HG03432 (cell line): ENCODE results near the gene HDAC8.
"Not testable (repeated sequence)": the region's sequence is repeated elsewhere in the genome, so short reads cannot be mapped to it uniquely, and the experiment has no call there.

Source experiments
- ATAC-seq: cut with Tn5 transposase; IDR thresholded peaks from one replicate; pipeline ENCODE4 v1.9.1; 2021; ENCODE audit warnings: mild to moderate bottlenecking, moderate library complexity; ENCODE audit not compliant: unreplicated experiment

The HDAC8 gene

DNA sequence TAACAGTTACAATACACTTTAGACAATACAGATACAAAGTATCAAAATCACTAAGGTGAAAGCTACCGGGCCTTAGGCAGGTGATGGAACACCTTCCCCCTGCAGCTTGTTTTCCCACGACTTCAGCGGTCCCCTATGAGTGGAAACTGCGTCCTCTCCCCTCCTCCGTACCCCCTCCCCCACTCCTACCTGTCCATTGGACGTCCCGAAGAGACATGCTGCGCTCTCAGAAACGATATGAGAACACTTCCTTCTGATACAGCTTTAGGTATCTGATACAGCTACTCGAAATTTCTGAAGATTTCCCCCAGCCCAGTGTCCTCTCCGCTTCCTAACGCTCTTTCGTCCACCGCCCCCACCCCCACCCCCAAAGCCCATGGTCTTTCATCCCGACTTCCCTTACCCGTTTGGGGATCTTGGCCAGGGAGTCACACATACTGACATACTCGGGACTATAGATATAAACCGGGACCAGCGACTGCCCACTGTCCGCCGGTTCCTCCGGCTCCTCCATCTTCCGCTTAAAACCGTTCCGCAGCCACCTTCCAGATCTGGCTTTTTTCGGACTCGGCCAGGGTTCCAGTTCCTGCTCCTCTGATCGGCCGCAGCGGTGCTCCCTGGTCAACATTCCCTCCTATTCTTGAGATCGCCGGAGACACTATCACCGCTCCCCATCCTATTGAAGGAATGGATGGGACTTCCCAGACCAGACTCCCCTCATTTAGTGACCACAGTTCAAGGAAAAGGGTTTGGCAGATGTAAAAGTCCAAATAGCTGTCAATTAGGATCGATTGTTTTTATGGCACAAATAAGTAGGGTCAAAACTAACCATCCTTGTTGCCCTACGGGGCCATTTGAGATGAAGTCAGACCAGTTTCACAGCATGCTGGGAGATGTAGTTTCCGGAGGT lies at the start of gene HDAC8:
TSS of gene HDAC8 (minus strand) at position 596 of the 910 bp plus-strand sequence. CDS start at position 514, 82 bp downstream.
- ATAC-seq = peak; percentile 97

DNA sequence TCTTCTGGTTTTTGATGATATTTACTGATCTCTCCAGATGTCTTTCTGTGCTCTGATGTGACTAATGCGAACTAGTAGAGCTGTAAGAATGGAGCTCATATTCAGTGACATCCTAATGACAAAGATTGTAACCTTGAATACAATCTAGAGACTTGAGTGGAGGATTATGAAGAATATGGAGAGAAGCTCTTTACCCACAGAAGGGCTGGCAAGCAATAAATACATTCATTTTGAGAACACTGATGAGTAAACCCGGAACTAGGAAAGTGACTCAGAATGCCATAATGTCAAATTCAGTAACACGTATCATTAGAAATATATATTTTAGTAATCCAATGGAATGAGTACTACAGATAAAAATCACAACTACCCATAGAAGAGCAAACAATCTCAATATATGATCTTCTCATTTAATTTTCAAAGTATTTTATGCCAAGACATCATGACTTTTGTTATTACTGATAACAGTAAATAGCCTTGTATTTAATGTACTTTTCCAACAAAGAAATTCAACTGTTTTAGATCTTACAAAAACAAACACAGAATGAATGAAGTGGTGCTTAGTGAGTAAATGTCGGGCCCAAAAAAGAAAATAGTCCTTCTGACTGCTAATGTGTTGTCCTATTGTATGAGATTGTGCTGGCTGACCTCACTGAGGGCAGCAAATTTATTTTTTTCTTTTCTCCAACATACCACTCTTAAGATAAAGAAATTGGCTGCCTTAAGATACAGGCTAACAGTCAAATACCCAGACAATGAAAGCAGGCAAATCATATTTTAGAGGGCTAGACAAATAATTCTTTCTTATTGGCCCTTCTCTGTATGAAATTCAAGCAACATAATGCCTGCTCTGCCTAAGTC lies 49.2 kb upstream of the HDAC8 start:
- peak; percentile 96 for ATAC-seq

DNA sequence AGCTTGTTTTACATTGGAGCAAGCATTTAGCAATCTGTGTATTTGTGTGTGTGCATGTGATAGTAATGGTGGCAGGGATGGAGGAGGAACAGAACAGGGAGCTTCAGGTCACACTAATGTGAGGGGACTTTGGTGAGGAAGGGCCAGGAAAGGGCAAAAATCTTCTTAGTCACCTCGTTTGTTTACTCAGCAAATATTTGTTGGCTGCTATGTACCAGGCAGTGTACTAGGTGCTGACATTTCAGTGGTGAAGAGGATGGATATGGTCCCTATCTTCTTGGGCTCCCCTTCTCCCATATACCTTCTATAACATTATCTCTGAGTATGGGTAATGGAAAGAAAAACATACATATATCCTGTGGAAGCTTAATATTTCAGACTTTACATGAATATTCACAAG lies 48.5 kb upstream of the HDAC8 start:
- no peak for ATAC-seq

DNA sequence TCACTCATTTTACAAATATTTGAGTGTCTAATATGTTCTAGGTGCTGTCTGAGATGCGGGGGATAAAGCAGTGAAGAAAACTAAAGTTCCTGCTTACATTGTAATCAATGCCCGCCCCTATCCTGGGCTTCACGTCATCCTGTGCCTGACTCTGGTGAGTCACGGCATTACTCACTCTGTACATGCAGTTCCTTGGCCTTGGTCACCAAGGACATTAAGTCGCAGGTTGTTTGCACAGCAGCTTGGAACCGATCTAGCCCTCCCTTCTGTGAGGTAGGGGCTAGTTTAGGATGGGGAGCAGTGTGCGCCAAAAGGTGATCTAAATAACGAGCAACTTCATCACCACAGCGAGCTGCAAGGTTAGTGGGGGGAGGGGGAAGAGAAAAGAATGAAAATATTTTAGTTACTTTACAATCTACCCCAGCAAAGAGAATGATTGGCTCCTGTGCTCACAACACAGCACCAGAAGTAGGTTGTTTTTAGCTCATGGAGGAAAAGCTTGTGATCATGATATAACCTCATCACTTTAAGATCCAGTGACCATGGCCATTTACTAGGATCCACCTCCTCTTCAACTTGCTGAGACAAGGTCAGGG lies 48.0 kb upstream of the HDAC8 start:
- no peak for ATAC-seq

DNA sequence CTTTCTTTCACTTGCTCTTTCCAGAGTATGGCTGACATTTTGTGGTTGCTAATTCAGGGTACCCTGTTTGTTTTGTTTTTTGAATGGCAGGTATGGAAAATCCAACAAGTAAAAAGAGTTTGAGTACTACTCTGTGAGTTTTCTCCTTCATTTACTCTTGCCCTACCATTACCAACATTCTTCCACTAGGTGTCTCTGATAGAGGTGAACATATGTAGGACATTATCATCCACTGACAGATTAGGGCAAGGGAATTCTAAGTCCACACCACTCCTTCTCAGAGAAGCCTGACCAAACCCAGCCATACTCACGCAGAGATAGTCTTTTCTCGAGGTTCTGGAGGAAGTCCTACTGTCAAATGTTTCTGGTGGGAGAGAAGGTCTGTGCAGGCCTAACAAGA lies 36.7 kb upstream of the HDAC8 start:
- ATAC-seq = no peak

DNA sequence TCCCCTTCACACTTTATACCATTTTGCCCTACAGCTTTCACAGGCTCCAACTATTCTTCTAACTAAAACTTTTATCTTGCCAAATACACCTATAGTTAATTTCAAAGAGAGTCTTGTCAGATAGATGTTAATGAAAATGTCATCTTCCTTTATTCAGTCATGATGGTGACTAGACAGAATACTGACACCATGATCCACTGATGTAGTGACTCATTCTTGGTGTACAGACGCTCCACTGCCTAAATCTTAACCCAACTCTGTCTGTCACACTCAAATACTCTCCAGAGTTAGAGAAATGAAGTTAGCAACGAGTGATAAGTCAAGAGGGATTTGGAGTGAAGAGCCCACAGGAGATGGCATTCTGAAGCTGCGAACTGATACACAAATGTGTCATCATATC lies 32.1 kb upstream of the HDAC8 start:
- no peak for ATAC-seq

DNA sequence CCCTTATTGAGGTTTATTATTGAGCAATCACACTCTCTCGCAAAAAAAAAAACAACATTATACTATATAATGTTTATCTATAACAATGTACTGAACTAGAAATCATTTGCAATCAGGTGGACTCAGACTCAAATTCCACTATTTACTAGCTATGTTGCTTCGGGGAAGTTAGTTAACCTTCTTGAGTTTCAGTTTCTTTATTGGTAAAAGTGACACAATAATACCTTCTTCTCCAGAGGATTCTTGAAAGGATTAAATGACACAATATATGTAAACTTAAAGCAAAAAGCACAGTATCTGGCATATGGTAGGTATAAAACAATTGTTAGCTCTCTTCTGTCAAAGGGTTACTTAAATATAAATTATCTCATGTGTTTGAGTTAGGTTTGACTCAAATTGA lies 31.5 kb upstream of the HDAC8 start:
- ATAC-seq = peak; percentile 82

DNA sequence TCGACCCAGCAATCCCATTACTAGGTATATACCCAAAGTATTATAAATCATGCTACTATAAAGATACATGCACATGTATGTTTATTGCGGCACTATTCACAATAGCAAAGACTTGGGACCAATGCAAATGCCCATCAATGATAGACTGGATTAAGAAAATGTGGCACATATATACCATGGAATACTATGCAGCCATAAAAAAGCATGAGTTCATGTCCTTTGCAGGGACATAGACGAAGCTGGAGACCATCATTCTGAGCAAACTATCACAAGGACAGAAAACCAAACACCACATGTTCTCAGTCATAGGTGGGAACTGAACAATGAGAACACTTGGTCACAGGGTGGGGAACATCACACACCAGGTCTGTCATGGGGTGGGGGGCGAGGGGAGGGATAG lies 18.4 kb upstream of the HDAC8 start:
- ATAC-seq = not testable (repeated sequence)

DNA sequence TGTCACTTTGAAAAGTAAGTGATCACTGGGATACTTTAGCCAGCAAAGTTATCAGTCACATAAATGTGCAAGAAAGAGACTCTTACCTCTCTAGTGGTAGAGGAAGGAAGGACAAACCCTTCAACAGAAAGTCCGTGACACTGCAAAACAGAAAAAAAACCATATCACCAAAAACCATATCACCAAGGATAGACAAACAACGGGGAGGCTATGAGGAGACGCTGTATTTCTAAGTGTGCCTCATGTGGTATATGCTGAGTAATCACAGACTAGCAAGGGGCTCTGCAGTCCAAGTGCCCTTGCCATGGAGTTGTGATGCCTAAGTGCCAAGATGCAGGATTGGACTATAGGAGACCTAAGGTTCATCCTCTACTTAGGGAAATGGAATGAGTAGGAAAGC lies 11.5 kb upstream of the HDAC8 start:
- no peak for ATAC-seq

DNA sequence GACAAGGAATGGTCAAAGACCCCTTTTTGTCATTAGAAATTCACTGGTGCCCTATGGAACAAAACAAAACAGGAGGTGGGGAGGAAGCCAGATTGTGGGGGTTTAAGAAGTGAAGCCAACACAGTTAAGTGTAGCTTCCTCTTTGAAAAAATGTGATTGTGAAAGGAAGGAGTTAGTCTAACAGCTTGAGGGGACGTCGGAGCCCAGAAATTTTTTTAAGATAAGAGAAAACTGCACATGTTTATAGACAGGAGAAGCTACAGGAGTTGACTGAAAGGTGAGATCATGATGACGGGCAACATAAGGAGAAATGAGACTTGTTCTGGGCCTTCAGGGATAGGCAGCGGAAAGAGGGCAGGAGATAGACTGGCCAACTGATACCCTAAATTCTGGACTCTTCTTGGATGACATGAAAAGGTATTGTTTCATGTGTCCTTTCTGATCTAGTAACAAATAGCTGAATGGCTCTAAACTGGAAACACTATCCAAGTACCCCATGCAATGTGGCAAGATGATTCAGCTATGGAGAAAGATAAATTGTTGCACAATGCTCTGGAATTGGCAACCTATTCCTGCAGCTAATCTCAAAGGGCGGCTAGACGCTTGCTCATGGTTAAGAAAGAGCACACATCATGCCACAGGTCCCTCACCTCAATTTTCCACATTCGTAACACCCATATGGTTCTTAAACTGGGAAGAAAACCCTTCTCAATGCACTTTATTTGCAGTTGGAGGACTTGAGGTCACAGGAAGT lies 3.7 kb upstream of the HDAC8 start:
- no peak for ATAC-seq

DNA sequence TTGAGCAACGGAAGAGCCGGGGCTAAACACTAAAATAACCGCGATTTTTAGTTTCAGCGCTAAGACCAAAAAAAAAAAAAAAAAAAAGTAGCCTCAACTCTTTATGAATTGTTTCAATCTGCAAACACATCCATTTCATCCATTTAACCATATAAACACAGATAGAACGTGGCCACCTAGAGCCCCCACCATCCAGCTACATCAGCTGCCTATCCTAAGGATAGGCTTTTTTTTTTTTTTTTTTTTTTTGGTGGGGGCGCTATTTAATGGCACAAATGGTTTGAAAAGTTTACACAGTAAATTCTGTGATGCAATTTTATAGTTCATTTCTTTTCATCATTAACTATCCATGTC lies 492 bp upstream of the HDAC8 start:
- ATAC-seq = peak; percentile 37

DNA sequence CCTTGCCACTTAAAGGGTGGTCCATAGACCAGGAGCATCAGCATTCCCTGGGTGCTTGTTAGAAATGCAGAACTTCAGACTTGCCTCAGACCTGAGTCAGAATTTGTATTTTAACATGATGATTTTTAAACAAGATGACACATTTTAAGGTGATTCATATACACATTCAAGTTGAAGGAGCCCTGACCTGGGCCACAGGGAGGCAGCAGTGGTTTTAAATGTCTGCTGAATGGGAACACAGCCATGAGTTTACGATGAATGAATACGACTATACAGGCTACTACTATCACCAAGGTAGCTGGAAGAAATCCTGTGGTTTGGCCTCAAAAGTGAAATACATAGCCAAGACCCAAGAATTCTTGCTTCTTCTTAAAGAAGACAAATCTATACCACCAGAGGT lies 2.9 kb downstream of the HDAC8 start:
- ATAC-seq = no peak

DNA sequence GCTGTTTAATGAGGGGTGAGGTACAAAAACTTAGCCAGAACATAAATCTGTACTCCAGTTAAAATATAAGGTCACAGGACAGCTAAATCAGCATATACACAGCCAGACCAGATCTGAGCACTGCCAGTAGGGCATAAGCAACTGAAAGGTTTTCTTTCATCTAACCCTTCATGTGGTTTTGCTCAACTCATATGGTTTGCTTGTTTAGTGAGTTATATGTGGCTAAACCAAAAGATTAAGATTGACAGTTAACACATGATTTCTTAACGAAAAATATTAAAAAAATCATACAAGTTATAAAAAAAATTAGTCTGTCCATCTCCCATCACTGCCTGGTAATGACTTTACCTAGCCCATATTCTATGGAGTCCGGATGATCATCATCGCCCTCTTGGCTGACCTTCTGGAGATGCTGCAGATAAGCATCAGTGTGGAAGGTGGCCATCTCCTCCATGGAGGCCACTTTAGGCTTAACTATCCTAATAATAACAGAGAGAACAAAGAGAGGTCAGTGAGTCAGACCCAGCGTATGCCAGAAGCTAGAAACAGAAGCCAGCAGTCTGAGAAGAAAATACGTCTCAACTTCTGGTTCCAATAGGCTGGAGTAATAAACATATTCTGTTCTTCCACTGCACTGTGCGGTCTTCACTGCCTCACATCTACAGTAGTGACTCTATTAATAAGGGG lies 4.1 kb downstream of the HDAC8 start:
- no peak for ATAC-seq

DNA sequence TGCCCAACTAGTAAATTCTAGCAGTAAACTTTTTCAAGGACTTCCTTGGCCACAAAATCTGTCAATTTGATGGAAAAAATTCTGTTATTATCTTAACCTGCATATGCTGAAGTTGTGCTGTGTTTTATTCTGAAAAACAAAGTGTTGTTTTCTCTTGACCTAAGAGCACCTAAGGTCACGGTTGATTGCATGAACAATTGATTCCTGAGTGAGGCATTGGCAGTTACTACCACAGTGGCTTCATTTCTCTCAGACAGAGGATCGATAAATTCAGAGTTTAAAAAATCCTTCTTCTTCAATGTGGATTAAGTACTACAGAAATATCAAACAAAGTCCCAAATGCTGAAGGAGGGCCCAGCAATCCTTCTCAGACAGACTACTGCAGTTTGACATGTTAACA lies 6.2 kb downstream of the HDAC8 start:
- no peak for ATAC-seq

DNA sequence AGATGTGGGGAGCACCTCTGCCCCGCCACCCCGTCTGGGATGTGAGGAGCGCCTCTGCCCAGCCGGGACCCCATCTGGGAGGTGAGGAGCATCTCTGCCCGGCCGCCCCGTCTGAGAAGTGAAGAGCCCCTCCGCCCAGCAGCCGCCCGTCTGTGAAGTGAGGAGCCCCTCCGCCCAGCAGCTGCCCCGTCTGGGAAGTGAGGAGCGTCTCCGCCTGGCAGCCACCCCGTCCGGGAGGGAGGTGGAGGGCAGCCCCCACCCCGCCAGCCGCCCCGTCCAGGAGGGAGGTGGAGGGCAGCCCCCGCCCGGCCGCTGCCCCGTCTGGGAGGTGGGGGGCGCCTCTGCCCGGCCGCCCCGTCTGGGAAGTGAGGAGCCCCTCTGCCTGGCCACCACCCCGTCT lies 13.0 kb downstream of the HDAC8 start:
- not testable (repeated sequence) for ATAC-seq

DNA sequence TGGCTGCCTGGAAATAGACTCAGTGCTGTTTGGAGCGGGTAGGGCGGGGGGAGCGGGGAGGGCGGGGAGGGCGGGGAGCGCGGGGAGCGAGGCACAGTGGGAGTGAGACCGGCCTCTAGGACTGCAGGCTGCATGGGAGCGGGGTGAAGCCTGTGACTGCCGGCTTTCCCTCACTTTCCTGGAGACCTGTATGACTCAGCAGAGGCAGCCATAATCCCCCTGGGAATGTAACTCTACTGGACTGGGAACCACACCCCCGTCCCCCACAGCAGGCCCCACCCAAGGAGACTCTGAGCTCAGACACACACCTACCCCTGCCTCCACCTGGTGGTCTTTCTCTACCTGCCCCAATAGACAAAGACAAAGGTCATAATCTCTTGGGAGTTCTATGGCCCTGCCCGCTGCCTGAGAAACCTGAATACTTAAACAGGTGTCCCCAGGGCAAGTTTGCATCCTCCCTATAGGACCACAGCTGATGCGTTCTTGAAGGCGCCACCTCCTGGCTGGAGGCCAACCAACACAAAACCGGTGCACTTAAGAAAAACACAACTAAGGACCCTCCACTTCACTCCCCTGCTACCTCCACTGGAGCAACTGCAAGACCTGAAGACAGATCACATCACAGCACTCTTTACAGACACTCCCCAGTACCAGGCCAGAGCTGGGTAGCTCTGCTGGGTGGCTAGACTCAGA lies 18.0 kb downstream of the HDAC8 start:
- no peak for ATAC-seq

DNA sequence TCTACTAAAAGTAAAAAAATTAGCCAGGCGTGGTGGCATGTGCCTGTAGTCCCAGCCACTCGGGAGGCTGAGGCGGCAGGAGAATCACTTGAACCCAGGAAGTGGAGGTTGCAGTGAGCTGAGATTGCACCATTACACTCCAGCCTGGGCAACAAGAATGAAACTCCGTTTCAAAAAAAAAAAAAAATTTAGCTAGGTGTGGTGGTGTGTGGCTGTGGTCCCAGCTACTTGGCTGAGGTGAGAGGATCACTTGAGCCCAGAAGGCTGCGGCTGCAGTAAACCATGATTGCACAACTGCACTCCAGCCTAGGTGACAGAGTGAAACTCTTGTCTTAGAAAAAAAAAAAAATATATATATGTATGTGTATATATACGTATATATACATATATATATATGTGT lies 20.2 kb downstream of the HDAC8 start:
- ATAC-seq = not testable (repeated sequence)

DNA sequence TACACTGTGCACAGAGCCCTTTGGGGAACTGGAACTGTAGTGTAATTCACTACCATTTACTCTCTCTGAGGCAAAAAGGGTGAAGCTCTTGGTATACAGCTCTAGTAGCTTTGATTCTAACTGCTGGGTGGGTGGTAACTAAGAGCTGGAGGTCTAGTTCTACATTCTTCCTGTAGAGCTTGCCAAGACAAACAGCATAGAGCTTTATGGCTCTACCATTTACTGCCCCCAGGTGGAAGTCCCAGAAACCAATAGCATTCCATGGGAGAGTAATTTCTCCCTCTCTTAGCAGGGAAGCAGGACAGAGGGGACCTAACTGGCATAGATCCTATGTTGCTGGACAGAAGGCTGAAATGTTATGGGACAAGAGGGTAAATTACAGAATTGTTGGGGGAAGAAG lies 26.7 kb downstream of the HDAC8 start:
- ATAC-seq = no peak

DNA sequence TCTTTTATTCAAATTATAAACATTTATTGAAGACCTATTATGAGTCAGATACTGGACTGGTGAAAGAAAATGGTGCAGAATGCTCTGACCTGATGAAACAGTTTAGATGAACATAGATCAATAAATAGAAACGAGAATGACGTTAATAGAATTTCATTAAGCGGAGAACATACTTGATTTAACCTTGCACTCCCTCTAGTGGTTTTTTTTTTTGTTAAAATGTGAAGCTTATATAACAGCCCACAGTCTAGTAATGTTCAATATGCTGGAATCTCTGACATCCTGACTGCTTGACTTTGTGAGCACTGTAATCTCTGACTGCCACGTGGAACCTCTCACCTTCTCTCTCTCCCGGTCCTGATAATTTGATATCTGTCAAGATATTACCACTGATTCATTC lies 32.3 kb downstream of the HDAC8 start:
- ATAC-seq = no peak

DNA sequence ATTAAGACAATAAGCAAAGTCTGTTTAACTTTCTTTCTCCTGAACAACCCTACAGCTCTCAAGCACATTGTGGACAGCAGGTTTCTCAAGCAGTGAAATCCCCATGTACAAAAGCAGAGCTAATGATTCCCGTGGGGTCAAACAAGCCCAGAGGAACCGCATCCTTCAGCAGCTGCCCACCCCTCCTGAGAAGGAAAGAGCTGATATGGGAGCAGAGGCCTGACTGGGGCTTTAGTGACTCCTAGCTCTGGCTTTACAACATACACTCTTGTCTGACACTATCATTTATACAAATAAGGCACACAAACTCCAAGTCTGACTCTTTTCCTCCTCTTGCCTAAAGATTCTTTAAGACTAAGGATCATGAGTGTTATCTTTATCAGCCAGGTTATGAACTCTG lies 32.8 kb downstream of the HDAC8 start:
- no peak for ATAC-seq
